ENCODE measurements around the gene RADX. TPM values are rescaled to one million over a fixed set of nuclear protein-coding genes. Genes with fewer than 3 reads are reported as not detected.

RADX gene
- polyA plus RNA-seq, 1 of the 3 experiments (the other 2 are of a cell fraction): not detected

- Histone ChIP-seq H3K27me3 (ENCODE audit: insufficient read depth) (no peaks in the 10 kb centered on the region), H2AFZ (ENCODE audit: low read depth) (no peak overlapping the region), H3F3A (replicated peaks; ENCODE audit: insufficient read depth) (no peaks in the 10 kb centered on the region), H3K4me3 (ENCODE audit: low read depth in 2 of 2, low read length in 1 of 2) (no peak overlapping the region), H3K79me2 (ENCODE audit: insufficient read depth) (no peaks in the 10 kb centered on the region), H3K9me2 (no peaks in the 10 kb centered on the region), H4K20me1 (ENCODE audit: insufficient read depth) (no peaks in the 10 kb centered on the region), H3K9me3 (no peaks in the 10 kb centered on the region), H3K4me2 (no peak overlapping the region), H3K36me3 (replicated peaks in 1 of 2; ENCODE audit: control insufficient read depth in 1 of 2, insufficient read depth in 2 of 2, low read length in 1 of 2) (no peaks in the 10 kb centered on the region), H3K27ac (ENCODE audit: low read depth in 2 of 2, low read length in 1 of 2) (no peak overlapping the region), H3K9ac (no peak overlapping the region), H3K4me1 (ENCODE audit: control insufficient read depth in 1 of 2, insufficient read depth in 2 of 2, low read depth in 1 of 2, low read length in 1 of 2) (no peaks in the 10 kb centered on the region)
- ChIA-PET POLR2A (no interaction called here), CTCF (interaction anchor here (0.7 kb wide), 1 partner anchor 8 kb away, joined by 3 read pairs; no protein-coding TSS in a partner anchor)
- no peak for DNase-seq
- 0% methylated on average over 2 of the region's 2 CpGs for WGBS (ENCODE audit: low lambda C conversion rate)
- TF ChIP-seq, protein P1, sequence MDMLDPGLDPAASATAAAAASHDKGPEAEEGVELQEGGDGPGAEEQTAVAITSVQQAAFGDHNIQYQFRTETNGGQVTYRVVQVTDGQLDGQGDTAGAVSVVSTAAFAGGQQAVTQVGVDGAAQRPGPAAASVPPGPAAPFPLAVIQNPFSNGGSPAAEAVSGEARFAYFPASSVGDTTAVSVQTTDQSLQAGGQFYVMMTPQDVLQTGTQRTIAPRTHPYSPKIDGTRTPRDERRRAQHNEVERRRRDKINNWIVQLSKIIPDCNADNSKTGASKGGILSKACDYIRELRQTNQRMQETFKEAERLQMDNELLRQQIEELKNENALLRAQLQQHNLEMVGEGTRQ (IDR thresholded peaks at IDR 0.05; ENCODE audit: borderline replicate concordance, low read depth, low read length): no peak
- TF ChIP-seq CTCF (IDR thresholded peaks at IDR 0.05) (no peak), TCF12 (IDR thresholded peaks at IDR 0.05) (no peak), SIN3A (IDR thresholded peaks at IDR 0.05; ENCODE audit: borderline replicate concordance, low read depth, low read length) (no peak)
Measured at GRCh38 chrX:106588801-106589200, 23.0 kb upstream of the RADX start.

DNA sequence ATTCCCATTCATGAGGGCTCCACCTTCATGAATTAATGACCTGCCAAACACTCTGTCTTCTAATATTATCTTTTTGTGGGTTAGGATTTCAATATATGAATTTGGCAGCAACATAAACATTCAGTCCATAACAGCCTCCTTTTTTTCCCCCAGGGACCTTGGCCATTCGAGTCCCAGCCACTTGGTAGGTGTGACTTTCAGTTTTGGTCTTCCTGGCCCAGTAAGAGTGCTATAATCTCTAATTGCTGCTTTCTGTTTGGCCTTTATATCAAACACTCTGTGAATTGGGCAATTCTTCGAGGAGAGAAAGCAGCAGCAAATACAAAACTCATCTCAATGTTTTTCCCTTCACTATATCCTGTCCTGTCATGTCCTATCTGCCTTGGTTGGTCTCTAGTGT lies 12.4 kb upstream of the RADX start:
- Histone ChIP-seq H3K9ac (no peak overlapping the region), H3K4me3 (ENCODE audit: low read depth in 2 of 2, low read length in 1 of 2) (no peak overlapping the region), H3K4me2 (no peak overlapping the region), H3K9me3 (no peaks in the 10 kb centered on the region), H2AFZ (ENCODE audit: low read depth) (no peak overlapping the region), H3K27me3 (ENCODE audit: insufficient read depth) (no peaks in the 10 kb centered on the region), H3K27ac (ENCODE audit: low read depth in 2 of 2, low read length in 1 of 2) (no peak overlapping the region), H3K79me2 (ENCODE audit: insufficient read depth) (no peaks in the 10 kb centered on the region), H3K9me2 (no peaks in the 10 kb centered on the region), H3K36me3 (replicated peaks in 1 of 2; ENCODE audit: control insufficient read depth in 1 of 2, insufficient read depth in 2 of 2, low read length in 1 of 2) (no peaks in the 10 kb centered on the region), H3F3A (replicated peaks; ENCODE audit: insufficient read depth) (no peaks in the 10 kb centered on the region), H3K4me1 (ENCODE audit: control insufficient read depth in 1 of 2, insufficient read depth in 2 of 2, low read depth in 1 of 2, low read length in 1 of 2) (no peaks in the 10 kb centered on the region), H4K20me1 (ENCODE audit: insufficient read depth) (no peaks in the 10 kb centered on the region)
- WGBS (ENCODE audit: low lambda C conversion rate): 3% methylated on average over 2 of the region's 2 CpGs
- TF ChIP-seq, protein P2, sequence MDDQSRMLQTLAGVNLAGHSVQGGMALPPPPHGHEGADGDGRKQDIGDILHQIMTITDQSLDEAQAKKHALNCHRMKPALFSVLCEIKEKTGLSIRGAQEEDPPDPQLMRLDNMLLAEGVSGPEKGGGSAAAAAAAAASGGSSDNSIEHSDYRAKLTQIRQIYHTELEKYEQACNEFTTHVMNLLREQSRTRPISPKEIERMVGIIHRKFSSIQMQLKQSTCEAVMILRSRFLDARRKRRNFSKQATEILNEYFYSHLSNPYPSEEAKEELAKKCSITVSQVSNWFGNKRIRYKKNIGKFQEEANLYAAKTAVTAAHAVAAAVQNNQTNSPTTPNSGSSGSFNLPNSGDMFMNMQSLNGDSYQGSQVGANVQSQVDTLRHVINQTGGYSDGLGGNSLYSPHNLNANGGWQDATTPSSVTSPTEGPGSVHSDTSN (IDR thresholded peaks at IDR 0.05): no peak
- TF ChIP-seq RFX5 (IDR thresholded peaks at IDR 0.05; ENCODE audit: low read length) (no peak), RCOR1 (IDR thresholded peaks at IDR 0.05; ENCODE audit: low read length) (no peak), JUND (IDR thresholded peaks at IDR 0.05) (no peak), RXRA (IDR thresholded peaks at IDR 0.05; ENCODE audit: borderline replicate concordance, low read depth) (no peak), SMC3 (IDR thresholded peaks at IDR 0.05; ENCODE audit: low read depth, low read length) (no peak), FOXJ3 (CRISPR knock-in tag; IDR thresholded peaks at IDR 0.05) (no peak), TAF1 (IDR thresholded peaks at IDR 0.05; ENCODE audit: borderline replicate concordance, low read depth, low read length) (no peak), CTCF (IDR thresholded peaks at IDR 0.05) (no peak), GATA2 (CRISPR knock-in tag; IDR thresholded peaks at IDR 0.05) (no peak), NFIC (IDR thresholded peaks at IDR 0.05; ENCODE audit: borderline replicate concordance) (no peak)
- TF ChIP-seq, protein P3, sequence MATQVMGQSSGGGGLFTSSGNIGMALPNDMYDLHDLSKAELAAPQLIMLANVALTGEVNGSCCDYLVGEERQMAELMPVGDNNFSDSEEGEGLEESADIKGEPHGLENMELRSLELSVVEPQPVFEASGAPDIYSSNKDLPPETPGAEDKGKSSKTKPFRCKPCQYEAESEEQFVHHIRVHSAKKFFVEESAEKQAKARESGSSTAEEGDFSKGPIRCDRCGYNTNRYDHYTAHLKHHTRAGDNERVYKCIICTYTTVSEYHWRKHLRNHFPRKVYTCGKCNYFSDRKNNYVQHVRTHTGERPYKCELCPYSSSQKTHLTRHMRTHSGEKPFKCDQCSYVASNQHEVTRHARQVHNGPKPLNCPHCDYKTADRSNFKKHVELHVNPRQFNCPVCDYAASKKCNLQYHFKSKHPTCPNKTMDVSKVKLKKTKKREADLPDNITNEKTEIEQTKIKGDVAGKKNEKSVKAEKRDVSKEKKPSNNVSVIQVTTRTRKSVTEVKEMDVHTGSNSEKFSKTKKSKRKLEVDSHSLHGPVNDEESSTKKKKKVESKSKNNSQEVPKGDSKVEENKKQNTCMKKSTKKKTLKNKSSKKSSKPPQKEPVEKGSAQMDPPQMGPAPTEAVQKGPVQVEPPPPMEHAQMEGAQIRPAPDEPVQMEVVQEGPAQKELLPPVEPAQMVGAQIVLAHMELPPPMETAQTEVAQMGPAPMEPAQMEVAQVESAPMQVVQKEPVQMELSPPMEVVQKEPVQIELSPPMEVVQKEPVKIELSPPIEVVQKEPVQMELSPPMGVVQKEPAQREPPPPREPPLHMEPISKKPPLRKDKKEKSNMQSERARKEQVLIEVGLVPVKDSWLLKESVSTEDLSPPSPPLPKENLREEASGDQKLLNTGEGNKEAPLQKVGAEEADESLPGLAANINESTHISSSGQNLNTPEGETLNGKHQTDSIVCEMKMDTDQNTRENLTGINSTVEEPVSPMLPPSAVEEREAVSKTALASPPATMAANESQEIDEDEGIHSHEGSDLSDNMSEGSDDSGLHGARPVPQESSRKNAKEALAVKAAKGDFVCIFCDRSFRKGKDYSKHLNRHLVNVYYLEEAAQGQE (IDR thresholded peaks at IDR 0.05; ENCODE audit: low read depth, low read length): no peak
- TF ChIP-seq, protein P4, sequence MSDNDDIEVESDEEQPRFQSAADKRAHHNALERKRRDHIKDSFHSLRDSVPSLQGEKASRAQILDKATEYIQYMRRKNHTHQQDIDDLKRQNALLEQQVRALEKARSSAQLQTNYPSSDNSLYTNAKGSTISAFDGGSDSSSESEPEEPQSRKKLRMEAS (IDR thresholded peaks at IDR 0.05; ENCODE audit: low read depth): no peak
- POLR2A ChIA-PET: no interaction called here
- CTCF ChIA-PET: no interaction called here
- no peak for DNase-seq

Measured in SK-N-SH (cell line).